ENCODE measurements around the gene CTNND1. TPM values are rescaled to one million over a fixed set of nuclear protein-coding genes. Genes with fewer than 3 reads are reported as not detected.

Gene CTNND1
- total RNA-seq, 4 donors from 2014 or later: 165 to 415 (median 374) TPM

DNA sequence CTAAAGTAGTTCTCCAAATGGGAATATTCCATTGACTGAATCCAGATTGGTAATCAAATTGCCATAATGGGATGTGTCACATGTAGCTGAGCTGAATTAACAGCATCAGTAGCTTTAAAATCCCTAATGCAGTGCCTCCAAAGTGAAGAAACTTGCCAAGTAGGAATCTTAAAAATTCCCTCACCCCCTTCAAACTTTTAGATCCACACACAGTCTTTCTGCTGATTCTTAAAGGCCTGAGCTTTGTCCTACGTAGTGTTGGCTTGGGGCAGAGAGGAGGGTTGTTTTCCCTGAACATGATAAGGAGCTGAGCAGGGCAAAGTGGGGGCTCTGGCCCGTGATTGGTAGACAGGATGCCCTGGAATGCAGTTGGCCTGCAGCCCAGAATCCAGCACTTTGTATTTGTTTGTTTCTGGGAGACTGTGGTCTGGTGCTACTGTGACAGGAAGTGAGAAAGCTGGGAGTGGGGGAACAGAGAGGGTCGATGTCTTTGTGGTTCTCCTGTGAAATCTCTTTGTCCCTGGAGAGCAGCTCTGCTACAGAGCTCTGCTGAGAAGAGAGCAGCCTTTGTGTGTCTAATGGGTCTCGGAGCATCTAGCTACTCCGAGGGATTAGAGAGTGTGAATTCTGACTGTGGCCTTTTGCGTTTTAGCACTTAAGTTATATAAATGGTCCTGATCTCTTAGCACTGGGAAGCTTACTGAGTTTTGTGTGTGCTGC is 16.9 kb downstream of the CTNND1 start:
- H3K27ac ChIP-seq: peak overlapping the region; percentile 93 to 95 (median 94)
- no peaks in the 10 kb centered on the region for H3K36me3 ChIP-seq
- WGBS, 2 donors (ENCODE audit: low coverage in 1 of 2): 14 to 15% methylated on average over 3 to 6 of the region's 6 CpGs
- peaks cover 88 to 100% (median 97%) of the 10 kb centered on the region in 4 donors for H3K4me1 ChIP-seq
- no peaks in the 10 kb centered on the region for H3K27me3 ChIP-seq
- in situ Hi-C loops (cut with MboI; ENCODE audit: low pct_ligation_motif_present in 1 of 4, low pct_unique_long_range_greater_than_20kb in 1 of 4, low sequenced_read_pairs in 3 of 4): no loop called here
- no peaks in the 10 kb centered on the region for H3K9me3 ChIP-seq
- TF ChIP-seq POLR2A (IDR thresholded peaks at IDR 0.05) (peak; percentile 60), POLR2AphosphoS5 (IDR thresholded peaks at IDR 0.05) (peak; percentile 60 to 83 (median 78)), EP300 (IDR thresholded peaks at IDR 0.05; ENCODE audit: low read depth) (no peak)
- TF ChIP-seq, protein P1, sequence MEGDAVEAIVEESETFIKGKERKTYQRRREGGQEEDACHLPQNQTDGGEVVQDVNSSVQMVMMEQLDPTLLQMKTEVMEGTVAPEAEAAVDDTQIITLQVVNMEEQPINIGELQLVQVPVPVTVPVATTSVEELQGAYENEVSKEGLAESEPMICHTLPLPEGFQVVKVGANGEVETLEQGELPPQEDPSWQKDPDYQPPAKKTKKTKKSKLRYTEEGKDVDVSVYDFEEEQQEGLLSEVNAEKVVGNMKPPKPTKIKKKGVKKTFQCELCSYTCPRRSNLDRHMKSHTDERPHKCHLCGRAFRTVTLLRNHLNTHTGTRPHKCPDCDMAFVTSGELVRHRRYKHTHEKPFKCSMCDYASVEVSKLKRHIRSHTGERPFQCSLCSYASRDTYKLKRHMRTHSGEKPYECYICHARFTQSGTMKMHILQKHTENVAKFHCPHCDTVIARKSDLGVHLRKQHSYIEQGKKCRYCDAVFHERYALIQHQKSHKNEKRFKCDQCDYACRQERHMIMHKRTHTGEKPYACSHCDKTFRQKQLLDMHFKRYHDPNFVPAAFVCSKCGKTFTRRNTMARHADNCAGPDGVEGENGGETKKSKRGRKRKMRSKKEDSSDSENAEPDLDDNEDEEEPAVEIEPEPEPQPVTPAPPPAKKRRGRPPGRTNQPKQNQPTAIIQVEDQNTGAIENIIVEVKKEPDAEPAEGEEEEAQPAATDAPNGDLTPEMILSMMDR (IDR thresholded peaks at IDR 0.05): no peak
- intact Hi-C loops (cut with DNase I; ENCODE audit: low total_unique reads): no loop called here
- peak overlapping the region in 3 of 4 donors; percentile 4 to 37 (median 14) for H3K4me3 ChIP-seq
- peak; percentile 92 for DNase-seq

DNA sequence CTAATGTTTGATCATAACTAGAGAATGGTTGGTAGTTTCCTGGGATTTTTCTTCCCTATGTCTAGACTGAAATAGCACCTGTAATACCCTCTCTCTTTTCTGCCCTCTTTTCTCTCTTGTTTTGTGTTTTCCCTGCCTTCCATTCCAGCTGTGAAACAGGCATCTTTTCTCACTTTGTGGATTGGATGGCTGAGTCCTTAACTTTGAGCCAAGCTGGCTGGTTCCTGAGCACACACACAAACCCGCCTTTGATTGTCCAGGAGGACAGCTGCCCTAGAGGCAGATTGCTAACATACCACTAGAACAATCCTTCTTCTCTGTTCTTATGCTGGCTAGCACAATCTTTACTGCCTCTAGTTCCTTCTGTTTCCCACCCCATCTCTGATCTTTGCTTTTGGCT is 17.7 kb downstream of the CTNND1 start:
- peak overlapping the region; percentile 93 to 95 (median 94) for H3K27ac ChIP-seq
- TF ChIP-seq POLR2A (IDR thresholded peaks at IDR 0.05) (no peak), EP300 (IDR thresholded peaks at IDR 0.05; ENCODE audit: low read depth) (no peak), POLR2AphosphoS5 (IDR thresholded peaks at IDR 0.05) (peak in 2 of 3 donors; percentile 44 to 60)
- TF ChIP-seq, protein P1 (IDR thresholded peaks at IDR 0.05): peak in 2 of 5 experiments; percentile 8 to 33
- 14 to 20% methylated on average over 1 of the region's 1 CpG for WGBS, 2 donors (ENCODE audit: low coverage in 1 of 2)
- in situ Hi-C loops (cut with MboI; ENCODE audit: low pct_ligation_motif_present in 1 of 4, low pct_unique_long_range_greater_than_20kb in 1 of 4, low sequenced_read_pairs in 3 of 4): no loop called here
- peak overlapping the region in 1 of 4 donors; percentile 37 for H3K4me3 ChIP-seq
- no peaks in the 10 kb centered on the region for H3K27me3 ChIP-seq
- intact Hi-C loops (cut with DNase I; ENCODE audit: low total_unique reads): no loop called here
- H3K9me3 ChIP-seq: no peaks in the 10 kb centered on the region
- H3K36me3 ChIP-seq: no peaks in the 10 kb centered on the region
- DNase-seq: no peak
- peaks cover 81 to 100% (median 94%) of the 10 kb centered on the region in 4 donors for H3K4me1 ChIP-seq

DNA sequence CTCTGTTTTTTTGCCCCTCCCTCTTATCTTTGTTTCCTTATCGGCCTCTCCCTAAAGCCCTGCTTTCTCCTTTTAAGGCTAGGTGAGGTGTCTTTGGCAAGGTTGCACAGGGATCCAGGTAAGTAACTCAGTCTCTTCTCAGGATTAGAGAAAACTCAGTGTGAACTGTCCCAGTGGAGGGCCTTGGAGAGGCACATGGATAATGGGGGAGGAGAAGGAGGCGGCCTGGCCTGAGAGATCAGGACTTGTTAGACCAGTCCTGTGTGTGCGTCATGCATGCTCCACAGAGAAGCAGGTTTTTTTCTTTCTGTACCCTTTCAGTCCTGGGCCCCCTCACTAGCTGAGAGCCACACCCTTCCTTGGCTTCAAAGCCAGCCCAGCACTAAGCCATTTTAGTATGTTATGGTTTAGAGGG is 19.9 kb downstream of the CTNND1 start:
- Histone ChIP-seq H3K27ac (peak overlapping the region; percentile 93 to 95 (median 94)), H3K4me3 (no peak overlapping the region), H3K9me3 (no peaks in the 10 kb centered on the region), H3K4me1 (peaks cover 77 to 100% (median 94%) of the 10 kb centered on the region in 4 donors), H3K36me3 (no peaks in the 10 kb centered on the region), H3K27me3 (no peaks in the 10 kb centered on the region)
- TF ChIP-seq POLR2AphosphoS5 (IDR thresholded peaks at IDR 0.05) (peak; percentile 17 to 58 (median 57)), POLR2A (IDR thresholded peaks at IDR 0.05) (peak; percentile 45)
- TF ChIP-seq, protein P1 (IDR thresholded peaks at IDR 0.05): no peak
- whole genome bisulfite sequencing, 2 donors (ENCODE audit: low coverage in 1 of 2): 54 to 61% methylated on average over 3 of the region's 3 CpGs
- in situ Hi-C loops (cut with MboI; ENCODE audit: low pct_ligation_motif_present in 1 of 4, low pct_unique_long_range_greater_than_20kb in 1 of 4, low sequenced_read_pairs in 3 of 4): no loop called here
- peak; percentile 80 for DNase-seq
- intact Hi-C loops (cut with DNase I; ENCODE audit: low total_unique reads): no loop called here

DNA sequence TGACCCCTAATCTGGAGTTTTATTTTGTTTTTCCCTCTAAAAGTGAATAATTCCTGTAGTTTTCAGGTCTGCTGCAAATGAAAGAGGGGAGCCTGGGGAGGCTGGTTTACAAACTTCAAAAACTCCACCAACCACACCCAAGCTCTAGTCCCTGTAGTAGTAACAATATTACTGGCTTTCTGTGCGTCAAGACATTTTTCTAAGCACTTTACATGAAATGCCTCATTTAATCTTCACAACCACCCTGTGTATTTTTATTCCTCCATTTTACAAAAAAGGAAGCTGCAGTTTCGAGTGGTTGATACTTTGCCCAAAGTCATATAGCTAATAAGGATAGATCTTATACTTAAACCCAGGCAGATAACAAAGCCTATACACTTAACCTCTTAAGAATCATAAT is 23.5 kb downstream of the CTNND1 start:
- H3K4me1 ChIP-seq: peaks cover 76 to 100% (median 89%) of the 10 kb centered on the region in 4 donors
- DNase-seq: no peak
- in situ Hi-C loops (cut with MboI; ENCODE audit: low pct_ligation_motif_present in 1 of 4, low pct_unique_long_range_greater_than_20kb in 1 of 4, low sequenced_read_pairs in 3 of 4): no loop called here
- intact Hi-C loops (cut with DNase I; ENCODE audit: low total_unique reads): no loop called here
- no peak overlapping the region for H3K4me3 ChIP-seq
- peak overlapping the region; percentile 72 to 95 (median 94) for H3K27ac ChIP-seq
- H3K9me3 ChIP-seq: no peaks in the 10 kb centered on the region
- no peaks in the 10 kb centered on the region for H3K27me3 ChIP-seq
- WGBS, 2 donors (ENCODE audit: low coverage in 1 of 2): 57 to 60% methylated on average over 2 of the region's 2 CpGs
- TF ChIP-seq POLR2AphosphoS5 (IDR thresholded peaks at IDR 0.05) (no peak), EP300 (IDR thresholded peaks at IDR 0.05; ENCODE audit: low read depth) (no peak), POLR2A (IDR thresholded peaks at IDR 0.05) (no peak)
- TF ChIP-seq, protein P1 (IDR thresholded peaks at IDR 0.05): no peak
- no peaks in the 10 kb centered on the region for H3K36me3 ChIP-seq

All from transverse colon (tissue), 4 donors.